CD4-positive, alpha-beta memory T cell (primary cell): ENCODE results near the gene TMEM108. TPM values are rescaled to one million over a fixed set of nuclear protein-coding genes. Genes with fewer than 3 reads are reported as not detected.

ENCODE experiments used
- CTCF ChIA-PET: fragments of 350-600 bp; sonication (Branson Sonifier 250); formaldehyde crosslinking; loops from one replicate; lab custom pipeline; 2021; ENCODE audit warnings: inconsistent platforms; ENCODE audit not compliant: partially characterized antibody; lab: Charles Lee
- POLR2A ChIA-PET: fragments of 350-600 bp; sonication (Branson Sonifier 250); formaldehyde crosslinking; loops from one replicate; lab custom pipeline; 2021; ENCODE audit not compliant: partially characterized antibody; lab: Charles Lee
- DNase-seq, 5 donors: peaks; one replicate each; pipeline versions ENCODE4 v3.0.0 to v3.0.0-alpha.2; 2020 to 2022; ENCODE audit warnings: mixed read lengths in 1 of 5
- H3K27ac ChIP-seq: one replicate; pipeline ENCODE4 v1.7.0; 2013; ENCODE audit warnings: low read depth, low read length
- H3K27me3 ChIP-seq: 2 replicates; pipeline ENCODE4 v1.7.0; 2013; ENCODE audit warnings: mild to moderate bottlenecking, low read length, moderate library complexity; ENCODE audit not compliant: insufficient read depth
- H3K36me3 ChIP-seq: 2 replicates; pipeline ENCODE4 v1.7.0; 2013; ENCODE audit warnings: mild to moderate bottlenecking, low read length, moderate library complexity; ENCODE audit not compliant: insufficient read depth
- H3K4me1 ChIP-seq: 2 replicates; pipeline ENCODE4 v1.7.0; 2013; ENCODE audit warnings: mild to moderate bottlenecking, low read length, moderate library complexity; ENCODE audit not compliant: insufficient read depth
- H3K4me3 ChIP-seq, 2 donors: one replicate each; pipeline ENCODE4 v1.7.0; 2013; ENCODE audit warnings: low read length in 2 of 2, mild to moderate bottlenecking in 1 of 2
- H3K9me3 ChIP-seq, 2 donors: one replicate each; pipeline ENCODE4 v1.7.0; 2013; ENCODE audit warnings: low read length in 2 of 2, control low read depth in 1 of 2; ENCODE audit not compliant: control insufficient read depth in 1 of 2
- H3K27ac Mint-ChIP-seq, 7 donors: one replicate each; pipeline ENCODE4 v1.8.0; 2020 to 2021; ENCODE audit warnings: mixed read lengths in 7 of 7, mild to moderate bottlenecking in 6 of 7, inconsistent platforms in 3 of 7, moderate library complexity in 3 of 7
- H3K27me3 Mint-ChIP-seq, 2 donors: one replicate each; pipeline ENCODE4 v1.8.0; 2020 to 2021; ENCODE audit warnings: mixed read lengths in 2 of 2
- H3K36me3 Mint-ChIP-seq, 2 donors: one replicate each; pipeline ENCODE4 v1.8.0; 2020 to 2021; ENCODE audit warnings: mixed read lengths in 2 of 2, inconsistent platforms in 1 of 2, mild to moderate bottlenecking in 1 of 2
- H3K4me1 Mint-ChIP-seq, 4 donors: one replicate each; pipeline ENCODE4 v1.8.0; 2020 to 2021; ENCODE audit warnings: mixed read lengths in 4 of 4, mild to moderate bottlenecking in 1 of 4
- H3K4me3 Mint-ChIP-seq, 8 donors: one replicate each; pipeline ENCODE4 v1.8.0; 2020 to 2021; ENCODE audit warnings: mixed read lengths in 8 of 8, mild to moderate bottlenecking in 7 of 8, moderate library complexity in 6 of 8, inconsistent platforms in 3 of 8
- H3K9me3 Mint-ChIP-seq, 8 donors: one replicate each; pipeline ENCODE4 v1.8.0; 2020 to 2021; ENCODE audit warnings: mixed read lengths in 8 of 8, mild to moderate bottlenecking in 5 of 8, inconsistent platforms in 3 of 8, moderate library complexity in 1 of 8
- intact Hi-C: fragments of 100-400 bp; cut with micrococcal nuclease; formaldehyde crosslinking; loops from one replicate; pipeline ENCODE4 v1.15.1; 2023
- polyA plus RNA-seq, 2 donors: library from polyadenylated mRNA; unstranded; fragments of 300-500 nt; fragmentation: Illumina TruSeq; gene quantifications; one replicate each; pipeline ENCODE4 v1.2.3, GENCODE V29; 2021
- total RNA-seq, 2 experiments: library from RNA; stranded (reverse); gene quantifications; one replicate each; pipeline ENCODE4 v1.2.3, GENCODE V29; 2021

TMEM108 gene
- total and polyA plus RNA-seq, 4 experiments from 2014 or later, result not detected

GRCh38 chr3:133259767-133260166, 221.6 kb downstream of the TMEM108 start:
- no peaks in the 10 kb centered on the region for H3K9me3 Mint-ChIP-seq
- no peaks in the 10 kb centered on the region for H3K27me3 ChIP-seq
- no peak overlapping the region for H3K4me3 ChIP-seq
- intact Hi-C loops, result no loop called here
- no peaks in the 10 kb centered on the region for H3K36me3 Mint-ChIP-seq
- no peak overlapping the region for H3K4me3 Mint-ChIP-seq
- POLR2A ChIA-PET, result no interaction called here
- H3K27ac ChIP-seq, result no peak overlapping the region
- CTCF ChIA-PET, result no interaction called here
- H3K4me1 ChIP-seq, result no peaks in the 10 kb centered on the region
- no peak for DNase-seq
- peaks cover 0 to 8% of the 10 kb centered on the region in 2 donors for H3K27me3 Mint-ChIP-seq
- no peaks in the 10 kb centered on the region for H3K9me3 ChIP-seq
- no peaks in the 10 kb centered on the region for H3K36me3 ChIP-seq
- H3K4me1 Mint-ChIP-seq, result no peaks in the 10 kb centered on the region
- no peak overlapping the region for H3K27ac Mint-ChIP-seq

GRCh38 chr3:133262333-133262732, 224.1 kb downstream of the TMEM108 start:
- intact Hi-C loops, result no loop called here
- Mint-ChIP-seq H3K27me3 (peaks cover 2 to 15% of the 10 kb centered on the region in 2 donors), H3K4me1 (no peaks in the 10 kb centered on the region), H3K9me3 (peaks cover 0 to 2% (median 0%) of the 10 kb centered on the region in 8 donors), H3K36me3 (no peaks in the 10 kb centered on the region), H3K4me3 (no peak overlapping the region), H3K27ac (no peak overlapping the region)
- DNase-seq, result no peak
- POLR2A ChIA-PET, result no interaction called here
- Histone ChIP-seq H3K27ac (no peak overlapping the region), H3K4me1 (no peaks in the 10 kb centered on the region), H3K9me3 (no peaks in the 10 kb centered on the region), H3K27me3 (no peaks in the 10 kb centered on the region), H3K4me3 (no peak overlapping the region), H3K36me3 (no peaks in the 10 kb centered on the region)
- CTCF ChIA-PET, result no interaction called here

GRCh38 chr3:133264920-133265319, 226.7 kb downstream of the TMEM108 start:
- CTCF ChIA-PET, result interaction anchor here (1.0 kb wide), 1 partner anchor 44 kb away, joined by 3 read pairs; no protein-coding TSS in a partner anchor
- Mint-ChIP-seq H3K4me1 (no peaks in the 10 kb centered on the region), H3K36me3 (no peaks in the 10 kb centered on the region), H3K27ac (no peak overlapping the region), H3K4me3 (no peak overlapping the region), H3K9me3 (peaks cover 0 to 2% (median 0%) of the 10 kb centered on the region in 8 donors), H3K27me3 (peaks cover 2 to 17% of the 10 kb centered on the region in 2 donors)
- no peaks in the 10 kb centered on the region for H3K9me3 ChIP-seq
- no peaks in the 10 kb centered on the region for H3K4me1 ChIP-seq
- no peaks in the 10 kb centered on the region for H3K36me3 ChIP-seq
- no peak overlapping the region for H3K4me3 ChIP-seq
- intact Hi-C loops, result no loop called here
- POLR2A ChIA-PET, result no interaction called here
- no peaks in the 10 kb centered on the region for H3K27me3 ChIP-seq
- DNase-seq, result no peak
- no peak overlapping the region for H3K27ac ChIP-seq

GRCh38 chr3:133268726-133269134, 230.5 kb downstream of the TMEM108 start:
- Histone ChIP-seq H3K27me3 (no peaks in the 10 kb centered on the region), H3K4me3 (no peak overlapping the region), H3K9me3 (no peaks in the 10 kb centered on the region), H3K36me3 (no peaks in the 10 kb centered on the region), H3K27ac (no peak overlapping the region), H3K4me1 (no peaks in the 10 kb centered on the region)
- ChIA-PET POLR2A (no interaction called here), CTCF (no interaction called here)
- no peaks in the 10 kb centered on the region for H3K36me3 Mint-ChIP-seq
- DNase-seq, result no peak
- no peaks in the 10 kb centered on the region for H3K4me1 Mint-ChIP-seq
- intact Hi-C loops, result no loop called here
- H3K27me3 Mint-ChIP-seq, result peaks cover 7 to 14% of the 10 kb centered on the region in 2 donors
- no peak overlapping the region for H3K4me3 Mint-ChIP-seq
- H3K27ac Mint-ChIP-seq, result no peak overlapping the region
- H3K9me3 Mint-ChIP-seq, result peaks cover 0 to 2% (median 0%) of the 10 kb centered on the region in 8 donors

GRCh38 chr3:133269393-133269792, 231.2 kb downstream of the TMEM108 start:
- peaks cover 0 to 2% (median 0%) of the 10 kb centered on the region in 8 donors for H3K9me3 Mint-ChIP-seq
- no peaks in the 10 kb centered on the region for H3K36me3 Mint-ChIP-seq
- H3K9me3 ChIP-seq, result no peaks in the 10 kb centered on the region
- H3K4me3 Mint-ChIP-seq, result no peak overlapping the region
- peaks cover 7 to 13% of the 10 kb centered on the region in 2 donors for H3K27me3 Mint-ChIP-seq
- no peaks in the 10 kb centered on the region for H3K27me3 ChIP-seq
- peaks cover 0 to 2% (median 0%) of the 10 kb centered on the region in 4 donors for H3K4me1 Mint-ChIP-seq
- CTCF ChIA-PET, result no interaction called here
- H3K4me3 ChIP-seq, result no peak overlapping the region
- no peak overlapping the region for H3K27ac Mint-ChIP-seq
- H3K27ac ChIP-seq, result no peak overlapping the region
- intact Hi-C loops, result no loop called here
- no peaks in the 10 kb centered on the region for H3K4me1 ChIP-seq
- no peak for DNase-seq
- POLR2A ChIA-PET, result no interaction called here
- no peaks in the 10 kb centered on the region for H3K36me3 ChIP-seq

GRCh38 chr3:133270631-133271030, 232.4 kb downstream of the TMEM108 start:
- no peaks in the 10 kb centered on the region for H3K36me3 Mint-ChIP-seq
- H3K4me1 ChIP-seq, result no peaks in the 10 kb centered on the region
- DNase-seq, result no peak
- no peaks in the 10 kb centered on the region for H3K9me3 ChIP-seq
- no peak overlapping the region for H3K4me3 Mint-ChIP-seq
- H3K27me3 ChIP-seq, result no peaks in the 10 kb centered on the region
- ChIA-PET CTCF (no interaction called here), POLR2A (no interaction called here)
- H3K4me1 Mint-ChIP-seq, result peaks cover 0 to 2% (median 0%) of the 10 kb centered on the region in 4 donors
- H3K27ac ChIP-seq, result no peak overlapping the region
- H3K4me3 ChIP-seq, result no peak overlapping the region
- H3K9me3 Mint-ChIP-seq, result no peaks in the 10 kb centered on the region
- no peaks in the 10 kb centered on the region for H3K36me3 ChIP-seq
- peaks cover 5 to 7% of the 10 kb centered on the region in 2 donors for H3K27me3 Mint-ChIP-seq
- intact Hi-C loops, result no loop called here
- no peak overlapping the region for H3K27ac Mint-ChIP-seq

- Histone ChIP-seq H3K4me1 (no peaks in the 10 kb centered on the region), H3K27me3 (no peaks in the 10 kb centered on the region), H3K27ac (no peak overlapping the region), H3K4me3 (no peak overlapping the region), H3K9me3 (no peaks in the 10 kb centered on the region), H3K36me3 (no peaks in the 10 kb centered on the region)
- POLR2A ChIA-PET, result no interaction called here
- CTCF ChIA-PET, result no interaction called here
- no peak overlapping the region for H3K27ac Mint-ChIP-seq
- no peak for DNase-seq
- H3K27me3 Mint-ChIP-seq, result peaks cover 5 to 6% of the 10 kb centered on the region in 2 donors
- no peaks in the 10 kb centered on the region for H3K36me3 Mint-ChIP-seq
- no peak overlapping the region for H3K4me3 Mint-ChIP-seq
- H3K4me1 Mint-ChIP-seq, result peaks cover 0 to 2% (median 0%) of the 10 kb centered on the region in 4 donors
- intact Hi-C loops, result no loop called here
- no peaks in the 10 kb centered on the region for H3K9me3 Mint-ChIP-seq
Observed at GRCh38 chr3:133271042-133271441, 232.9 kb downstream of the TMEM108 start.

GRCh38 chr3:133271539-133271938, 233.3 kb downstream of the TMEM108 start:
- ChIA-PET POLR2A (no interaction called here), CTCF (no interaction called here)
- Histone ChIP-seq H3K27me3 (no peaks in the 10 kb centered on the region), H3K4me1 (no peaks in the 10 kb centered on the region), H3K9me3 (no peaks in the 10 kb centered on the region), H3K4me3 (no peak overlapping the region), H3K36me3 (no peaks in the 10 kb centered on the region), H3K27ac (no peak overlapping the region)
- no peak overlapping the region for H3K27ac Mint-ChIP-seq
- H3K36me3 Mint-ChIP-seq, result no peaks in the 10 kb centered on the region
- H3K9me3 Mint-ChIP-seq, result no peaks in the 10 kb centered on the region
- no peak for DNase-seq
- peaks cover 4 to 5% of the 10 kb centered on the region in 2 donors for H3K27me3 Mint-ChIP-seq
- H3K4me3 Mint-ChIP-seq, result no peak overlapping the region
- H3K4me1 Mint-ChIP-seq, result peaks cover 0 to 2% (median 0%) of the 10 kb centered on the region in 4 donors
- intact Hi-C loops, result no loop called here
